SK-N-SH (cell line): ENCODE measurements around the gene RFPL2.

ENCODE experiments used
- CTCF ChIP-seq: fragments of 200-600 bp; sonication (generic); IDR thresholded peaks from 2 replicates; pipeline ENCODE4 v1.6.1; 2017; ENCODE audit warnings: antibody characterized with exemption, mild to moderate bottlenecking, moderate library complexity
- EZH2phosphoT487 ChIP-seq: fragments of 200-600 bp; sonication (generic); IDR thresholded peaks from 2 replicates; pipeline ENCODE4 v1.6.1; 2017; ENCODE audit warnings: low read depth, mixed run types, mild to moderate bottlenecking, antibody characterized with exemption, moderate library complexity, borderline replicate concordance
- FOXM1 ChIP-seq: IDR thresholded peaks from 2 replicates; pipeline ENCODE4 v1.4.0; 2012; ENCODE audit warnings: low read depth, mild to moderate bottlenecking
- JUND ChIP-seq: IDR thresholded peaks from 2 replicates; pipeline ENCODE4 v1.4.0; 2012
- MAX ChIP-seq: IDR thresholded peaks from 2 replicates; pipeline ENCODE4 v1.4.0; 2012; ENCODE audit warnings: low read depth
- NFIC ChIP-seq: IDR thresholded peaks from 2 replicates; pipeline ENCODE4 v1.4.0; 2012; ENCODE audit warnings: borderline replicate concordance
- RAD21 ChIP-seq: IDR thresholded peaks from 2 replicates; pipeline ENCODE4 v1.6.1; 2012; ENCODE audit warnings: mild to moderate bottlenecking, low read length
- RFX5 ChIP-seq: IDR thresholded peaks from 2 replicates; pipeline ENCODE4 v1.6.1; 2012; ENCODE audit warnings: mild to moderate bottlenecking, improper control_type of control experiment, low read length
- YY1 ChIP-seq: IDR thresholded peaks from 2 replicates; pipeline ENCODE4 v1.4.0; 2012; ENCODE audit warnings: low read depth, mild to moderate bottlenecking

- no peak for TF ChIP-seq RAD21
- no peak for TF ChIP-seq RFX5
- no peak for TF ChIP-seq JUND
- no peak for TF ChIP-seq CTCF
- no peak for TF ChIP-seq FOXM1
- TF ChIP-seq YY1: no peak
- TF ChIP-seq NFIC: no peak
- TF ChIP-seq EZH2phosphoT487: no peak
- no peak for TF ChIP-seq MAX
Observed at GRCh38 chr22:32177221-32177765, 27.6 kb downstream of the RFPL2 start.
